H1 (cell line): Measurements from ENCODE around the gene UCN. TPM values are rescaled to one million over a fixed set of nuclear protein-coding genes. Genes with fewer than 3 reads are reported as not detected.

Experiments
- TBP ChIP-seq: IDR thresholded peaks from 2 replicates; pipeline ENCODE4 v1.6.1; 2011; ENCODE audit warnings: low read depth, low read length, improper control_type of control experiment
- polyA plus RNA-seq, 7 experiments: library from polyadenylated mRNA; depleted of rRNA in 3 of 7; stranded (reverse) in 5 of 7; unstranded in 2 of 7; fragments of >200 nt in 5 of 7; fragments of 200-250 nt in 2 of 7; gene quantifications; 1 replicate in 5 of 7; 2 replicates in 1 of 7; 4 replicates in 1 of 7; pipeline versions ENCODE4 v1.2.1 to v1.2.3, GENCODE V29; 2011 to 2013; ENCODE audit warnings: missing spikeins in 2 of 7, mixed read lengths in 2 of 7
- total RNA-seq: library from RNA; stranded (reverse); fragmentation: NEBNext Ultra II Directional; extraction: Animal tissue kit (Norgen Biotek cat#: 25700); gene quantifications from 2 replicates; pipeline ENCODE4 v1.2.1, GENCODE V29; 2021

The UCN gene
- total and polyA plus RNA-seq, 2 of the 8 experiments (the other 6 are each of a cell fraction or from before 2014, with no cell fraction given): 0.35 TPM; not detected in 1

DNA sequence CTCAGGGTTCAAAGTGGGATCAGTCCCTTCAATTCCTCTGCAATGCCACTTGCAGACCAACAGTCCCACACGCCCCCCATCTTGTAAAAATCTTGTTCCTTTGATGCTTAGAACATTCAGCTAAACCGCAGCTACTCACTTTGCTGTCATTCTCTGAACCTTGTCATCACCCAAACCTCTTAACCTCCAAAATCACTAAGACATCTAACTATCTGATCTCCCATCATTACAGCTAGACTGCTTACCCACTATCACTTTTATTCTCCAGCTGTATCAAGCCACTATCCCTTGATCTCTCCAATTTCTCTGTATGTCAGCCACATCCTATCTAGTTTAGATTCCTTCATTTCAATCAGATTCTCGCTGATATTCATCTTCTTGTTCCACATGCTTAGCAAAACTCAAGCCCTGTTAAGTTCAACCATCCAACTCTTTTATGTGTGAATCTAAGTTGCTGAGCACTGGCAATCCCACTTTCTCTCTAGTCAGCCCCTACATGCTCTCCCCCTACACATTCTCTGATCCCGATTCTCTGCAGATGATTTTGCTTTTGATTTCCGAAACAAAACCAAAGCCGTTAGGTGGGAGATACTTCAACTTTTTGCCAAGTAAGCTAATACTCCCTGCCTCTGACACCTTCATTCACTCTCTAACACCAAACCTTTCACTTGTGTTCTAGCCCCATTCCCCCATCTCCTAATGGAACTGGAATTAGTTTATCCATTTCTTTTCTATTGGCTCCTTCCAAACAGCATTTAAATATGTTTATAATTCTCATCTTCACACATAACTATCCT lies 43.8 kb upstream of the UCN start (continued):
- no peak for TF ChIP-seq TBP
